Neural progenitor cell (in vitro differentiated cells): ENCODE measurements around the gene ACTR3. TPM values are rescaled to one million over a fixed set of nuclear protein-coding genes. Genes with fewer than 3 reads are reported as not detected.
"Not testable (repeated sequence)": the region's sequence is repeated elsewhere in the genome, so short reads cannot be mapped to it uniquely, and the experiment has no call there.

Source experiments
- DNase-seq: peaks from one replicate; pipeline ENCODE4 v3.0.0-alpha.2; 2016; ENCODE audit warnings: low spot score
- H2AFZ ChIP-seq: fragments of 200-600 bp; sonication (generic); replicated peaks from 2 replicates; pipeline ENCODE4 v1.6.1; 2016; ENCODE audit warnings: antibody characterized with exemption
- H3F3A ChIP-seq: fragments of 200-600 bp; sonication (generic); 2 replicates; pipeline ENCODE4 v1.6.1; 2016; ENCODE audit warnings: antibody characterized with exemption, low read depth
- H3K27ac ChIP-seq: fragments of 200-600 bp; sonication (generic); 2 replicates; pipeline ENCODE4 v1.5.1; 2016; ENCODE audit warnings: mild to moderate bottlenecking
- H3K27me3 ChIP-seq: fragments of 200-600 bp; sonication (generic); 2 replicates; pipeline ENCODE4 v1.6.1; 2016; ENCODE audit warnings: mild to moderate bottlenecking, moderate library complexity
- H3K36me3 ChIP-seq: fragments of 200-600 bp; sonication (generic); 2 replicates; pipeline ENCODE4 v1.5.1; 2016
- H3K4me1 ChIP-seq: fragments of 200-600 bp; sonication (generic); 2 replicates; pipeline ENCODE4 v1.6.1; 2016; ENCODE audit warnings: mixed run types
- H3K4me2 ChIP-seq: fragments of 200-600 bp; sonication (generic); 2 replicates; pipeline ENCODE4 v1.6.1; 2016
- H3K4me3 ChIP-seq: fragments of 200-600 bp; sonication (generic); 2 replicates; pipeline ENCODE4 v1.5.1; 2016
- H3K79me2 ChIP-seq: fragments of 200-600 bp; sonication (generic); 2 replicates; pipeline ENCODE4 v1.6.1; 2016; ENCODE audit warnings: low read depth
- H3K9ac ChIP-seq: fragments of 200-600 bp; sonication (generic); 2 replicates; pipeline ENCODE4 v1.6.1; 2016
- H3K9me3 ChIP-seq: fragments of 200-600 bp; sonication (generic); 2 replicates; pipeline ENCODE4 v1.5.1; 2016; ENCODE audit warnings: low read depth
- H4K20me1 ChIP-seq: fragments of 200-600 bp; sonication (generic); 2 replicates; pipeline ENCODE4 v1.6.1; 2016; ENCODE audit warnings: low read depth
- H3K27ac Mint-ChIP-seq: 3 replicates; pipeline ENCODE4 v1.8.0; 2021; ENCODE audit warnings: mixed read lengths
- H3K27me3 Mint-ChIP-seq: 2 replicates; pipeline ENCODE4 v1.8.0; 2022; ENCODE audit warnings: low read depth, mild to moderate bottlenecking, inconsistent platforms, moderate library complexity, mixed read lengths; ENCODE audit not compliant: insufficient read depth
- H3K36me3 Mint-ChIP-seq: 3 replicates; pipeline ENCODE4 v1.8.0; 2021; ENCODE audit warnings: mixed read lengths
- H3K4me1 Mint-ChIP-seq: 3 replicates; pipeline ENCODE4 v1.8.0; 2021; ENCODE audit warnings: mixed read lengths
- H3K4me3 Mint-ChIP-seq: 3 replicates; pipeline ENCODE4 v1.8.0; 2021; ENCODE audit warnings: mild to moderate bottlenecking, moderate library complexity, mixed read lengths
- H3K9me3 Mint-ChIP-seq: 3 replicates; pipeline ENCODE4 v1.8.0; 2020; ENCODE audit warnings: mixed read lengths
- CTCF ChIP-seq: fragments of 200-600 bp; sonication (generic); IDR thresholded peaks from 2 replicates; pipeline ENCODE4 v1.5.1; 2017; ENCODE audit warnings: antibody characterized with exemption, mild to moderate bottlenecking
- EZH2 ChIP-seq: fragments of 200-600 bp; sonication (generic); IDR thresholded peaks from 2 replicates; pipeline ENCODE4 v1.6.1; 2017; ENCODE audit warnings: antibody characterized with exemption, mild to moderate bottlenecking, moderate library complexity
- EZH2phosphoT487 ChIP-seq: fragments of 200-600 bp; sonication (generic); IDR thresholded peaks from 2 replicates; pipeline ENCODE4 v1.6.1; 2017; ENCODE audit warnings: antibody characterized with exemption
- total RNA-seq: library from RNA; depleted of rRNA; stranded (reverse); fragments of >200 nt; gene quantifications from 2 replicates; pipeline ENCODE4 v1.2.3, GENCODE V29; 2015; ENCODE audit warnings: low replicate concordance

ACTR3 gene
- total RNA-seq = 120 and 175 TPM in 2 replicates

GRCh38 chr2:113889471-113890252, at the start of gene ACTR3:
Gene ACTR3, plus strand, starts transcription at chr2:113890089. Its CDS starts 191 bp downstream, at chr2:113890280.
- Histone ChIP-seq H3K4me2 (peak within 1 kb of the TSS; percentile 87), H3K9ac (peak within 1 kb of the TSS; percentile 80), H3K36me3 (no peaks in the 10 kb centered on the region), H3K9me3 (no peaks in the 10 kb centered on the region), H3K27ac (peak within 1 kb of the TSS; percentile 99), H3F3A (peaks cover 25% of the 10 kb centered on the region), H3K79me2 (peaks cover 66% of the 10 kb centered on the region), H2AFZ (peak within 1 kb of the TSS; percentile 9), H3K27me3 (no peaks in the 10 kb centered on the region), H3K4me3 (peak within 1 kb of the TSS; percentile 75), H3K4me1 (peaks cover 26% of the 10 kb centered on the region), H4K20me1 (peaks cover 26% of the 10 kb centered on the region)
- no peaks in the 10 kb centered on the region for H3K27me3 Mint-ChIP-seq
- DNase-seq = peak; percentile 99
- peak within 1 kb of the TSS; percentile 99 for H3K4me3 Mint-ChIP-seq
- peaks cover 11% of the 10 kb centered on the region for H3K36me3 Mint-ChIP-seq
- H3K9me3 Mint-ChIP-seq = no peaks in the 10 kb centered on the region
- H3K27ac Mint-ChIP-seq = peak within 1 kb of the TSS; percentile 100
- peaks cover 68% of the 10 kb centered on the region for H3K4me1 Mint-ChIP-seq
- TF ChIP-seq CTCF = no peak
- TF ChIP-seq EZH2phosphoT487 = no peak
- TF ChIP-seq EZH2 = no peak

- no peaks in the 10 kb centered on the region for H4K20me1 ChIP-seq
- H3K36me3 Mint-ChIP-seq = no peaks in the 10 kb centered on the region
- H3K9me3 ChIP-seq = no peaks in the 10 kb centered on the region
- H2AFZ ChIP-seq = no peak overlapping the region
- no peaks in the 10 kb centered on the region for H3K4me1 ChIP-seq
- TF ChIP-seq EZH2phosphoT487 = no peak
- TF ChIP-seq CTCF = no peak
- no peak for TF ChIP-seq EZH2
- peaks cover 4% of the 10 kb centered on the region for H3K4me1 Mint-ChIP-seq
- no peaks in the 10 kb centered on the region for H3K36me3 ChIP-seq
- H3K27me3 Mint-ChIP-seq = no peaks in the 10 kb centered on the region
- H3K9ac ChIP-seq = no peak overlapping the region
- no peak for DNase-seq
- no peak overlapping the region for H3K27ac ChIP-seq
- no peaks in the 10 kb centered on the region for H3K79me2 ChIP-seq
- H3K9me3 Mint-ChIP-seq = no peaks in the 10 kb centered on the region
- no peak overlapping the region for H3K4me3 ChIP-seq
- H3K4me2 ChIP-seq = no peak overlapping the region
- H3F3A ChIP-seq = no peaks in the 10 kb centered on the region
- no peak overlapping the region for H3K4me3 Mint-ChIP-seq
- no peaks in the 10 kb centered on the region for H3K27me3 ChIP-seq
- no peak overlapping the region for H3K27ac Mint-ChIP-seq
Observed at GRCh38 chr2:113840518-113840917, 49.4 kb upstream of the ACTR3 start.

GRCh38 chr2:113842919-113843736, 46.8 kb upstream of the ACTR3 start:
- Histone ChIP-seq H3K4me3 (no peak overlapping the region), H3K4me2 (no peak overlapping the region), H3K9ac (no peak overlapping the region), H3K27ac (no peak overlapping the region), H3K36me3 (no peaks in the 10 kb centered on the region), H3K9me3 (no peaks in the 10 kb centered on the region), H3K27me3 (no peaks in the 10 kb centered on the region), H4K20me1 (no peaks in the 10 kb centered on the region), H3K79me2 (no peaks in the 10 kb centered on the region), H2AFZ (no peak overlapping the region), H3F3A (no peaks in the 10 kb centered on the region), H3K4me1 (no peaks in the 10 kb centered on the region)
- no peaks in the 10 kb centered on the region for H3K27me3 Mint-ChIP-seq
- no peak overlapping the region for H3K27ac Mint-ChIP-seq
- peaks cover 9% of the 10 kb centered on the region for H3K9me3 Mint-ChIP-seq
- no peak overlapping the region for H3K4me3 Mint-ChIP-seq
- DNase-seq = no peak
- no peaks in the 10 kb centered on the region for H3K36me3 Mint-ChIP-seq
- no peak for TF ChIP-seq EZH2
- no peak for TF ChIP-seq EZH2phosphoT487
- TF ChIP-seq CTCF = no peak
- peaks cover 4% of the 10 kb centered on the region for H3K4me1 Mint-ChIP-seq

- H3K9me3 Mint-ChIP-seq, H3K4me3 ChIP-seq, H3K27ac Mint-ChIP-seq, H3K36me3 Mint-ChIP-seq, H2AFZ ChIP-seq, H3K4me2 ChIP-seq, H3K4me1 Mint-ChIP-seq, H3F3A ChIP-seq, H3K4me1 ChIP-seq, H3K27me3 Mint-ChIP-seq, H3K79me2 ChIP-seq, H4K20me1 ChIP-seq, H3K27ac ChIP-seq, H3K9me3 ChIP-seq, H3K9ac ChIP-seq, H3K36me3 ChIP-seq, H3K27me3 ChIP-seq, H3K4me3 Mint-ChIP-seq, DNase-seq: not testable (repeated sequence)
Observed at GRCh38 chr2:113843737-113844050, 46.2 kb upstream of the ACTR3 start.
